ENCODE results near the gene MUCL1. TPM values are rescaled to one million over a fixed set of nuclear protein-coding genes. Genes with fewer than 3 reads are reported as not detected.

Gene MUCL1
- total and polyA plus RNA-seq, 2 experiments from 2014 or later = not detected

GRCh38 chr12:54879579-54879978 lies 25.3 kb downstream of the MUCL1 start:
- TF ChIP-seq CREB1 (CRISPR knock-in tag; IDR thresholded peaks at IDR 0.05; ENCODE audit: low read depth) = no peak
- no peak for TF ChIP-seq EZH2 (IDR thresholded peaks at IDR 0.05; ENCODE audit: low read depth, unreplicated experiment)
- TF ChIP-seq EZH2phosphoT487 (IDR thresholded peaks at IDR 0.05; ENCODE audit: unreplicated experiment) = no peak
- TF ChIP-seq NANOG (IDR thresholded peaks at IDR 0.05; ENCODE audit: borderline replicate concordance) = no peak
- TF ChIP-seq ZNF462 (CRISPR knock-in tag; IDR thresholded peaks at IDR 0.05) = no peak
- TF ChIP-seq, protein P1, sequence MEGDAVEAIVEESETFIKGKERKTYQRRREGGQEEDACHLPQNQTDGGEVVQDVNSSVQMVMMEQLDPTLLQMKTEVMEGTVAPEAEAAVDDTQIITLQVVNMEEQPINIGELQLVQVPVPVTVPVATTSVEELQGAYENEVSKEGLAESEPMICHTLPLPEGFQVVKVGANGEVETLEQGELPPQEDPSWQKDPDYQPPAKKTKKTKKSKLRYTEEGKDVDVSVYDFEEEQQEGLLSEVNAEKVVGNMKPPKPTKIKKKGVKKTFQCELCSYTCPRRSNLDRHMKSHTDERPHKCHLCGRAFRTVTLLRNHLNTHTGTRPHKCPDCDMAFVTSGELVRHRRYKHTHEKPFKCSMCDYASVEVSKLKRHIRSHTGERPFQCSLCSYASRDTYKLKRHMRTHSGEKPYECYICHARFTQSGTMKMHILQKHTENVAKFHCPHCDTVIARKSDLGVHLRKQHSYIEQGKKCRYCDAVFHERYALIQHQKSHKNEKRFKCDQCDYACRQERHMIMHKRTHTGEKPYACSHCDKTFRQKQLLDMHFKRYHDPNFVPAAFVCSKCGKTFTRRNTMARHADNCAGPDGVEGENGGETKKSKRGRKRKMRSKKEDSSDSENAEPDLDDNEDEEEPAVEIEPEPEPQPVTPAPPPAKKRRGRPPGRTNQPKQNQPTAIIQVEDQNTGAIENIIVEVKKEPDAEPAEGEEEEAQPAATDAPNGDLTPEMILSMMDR (conservative IDR thresholded peaks at IDR 0.05; ENCODE audit: low read depth in 2 of 2) = no peak
- TF ChIP-seq POLR2AphosphoS5 (IDR thresholded peaks at IDR 0.05; ENCODE audit: low read depth) = no peak
- no peak for TF ChIP-seq REST (IDR thresholded peaks at IDR 0.05; ENCODE audit: unreplicated experiment)
- no peak for TF ChIP-seq JUNB (IDR thresholded peaks at IDR 0.05; ENCODE audit: unreplicated experiment)
- TF ChIP-seq ZNF331 (CRISPR knock-in tag; IDR thresholded peaks at IDR 0.05; ENCODE audit: low read depth) = no peak
- TF ChIP-seq ZNF114 (CRISPR knock-in tag; IDR thresholded peaks at IDR 0.05) = no peak
- TF ChIP-seq, protein P2, sequence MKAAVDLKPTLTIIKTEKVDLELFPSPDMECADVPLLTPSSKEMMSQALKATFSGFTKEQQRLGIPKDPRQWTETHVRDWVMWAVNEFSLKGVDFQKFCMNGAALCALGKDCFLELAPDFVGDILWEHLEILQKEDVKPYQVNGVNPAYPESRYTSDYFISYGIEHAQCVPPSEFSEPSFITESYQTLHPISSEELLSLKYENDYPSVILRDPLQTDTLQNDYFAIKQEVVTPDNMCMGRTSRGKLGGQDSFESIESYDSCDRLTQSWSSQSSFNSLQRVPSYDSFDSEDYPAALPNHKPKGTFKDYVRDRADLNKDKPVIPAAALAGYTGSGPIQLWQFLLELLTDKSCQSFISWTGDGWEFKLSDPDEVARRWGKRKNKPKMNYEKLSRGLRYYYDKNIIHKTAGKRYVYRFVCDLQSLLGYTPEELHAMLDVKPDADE (IDR thresholded peaks at IDR 0.05) = no peak
- Histone ChIP-seq H3K4me2 (no peak overlapping the region), H3K79me2 (replicated peaks; ENCODE audit: insufficient read depth) (no peaks in the 10 kb centered on the region), H3K27me3 (ENCODE audit: insufficient read depth) (no peaks in the 10 kb centered on the region), H3K27ac (ENCODE audit: low read depth) (no peak overlapping the region), H3K9me2 (ENCODE audit: insufficient read depth) (no peaks in the 10 kb centered on the region), H3K4me3 (no peak overlapping the region), H3F3A (replicated peaks; ENCODE audit: low read depth) (no peaks in the 10 kb centered on the region), H4K20me1 (replicated peaks; ENCODE audit: insufficient read depth) (no peaks in the 10 kb centered on the region), H3K4me1 (ENCODE audit: insufficient read depth) (no peaks in the 10 kb centered on the region), H2AFZ (no peak overlapping the region), H3K36me3 (ENCODE audit: insufficient read depth) (no peaks in the 10 kb centered on the region)
- Mint-ChIP-seq H3K36me3 (ENCODE audit: low read depth) (no peaks in the 10 kb centered on the region), H3K9me3 (no peaks in the 10 kb centered on the region), H3K27me3 (ENCODE audit: insufficient read depth, low read depth, poor library complexity) (no peaks in the 10 kb centered on the region), H3K4me3 (no peak overlapping the region), H3K27ac (no peak overlapping the region), H3K4me1 (no peaks in the 10 kb centered on the region)
- ATAC-seq (no peak), DNase-seq (ENCODE audit: low spot score) (no peak)
